ENCODE data around the gene DUSP6.

DUSP6 gene

DNA sequence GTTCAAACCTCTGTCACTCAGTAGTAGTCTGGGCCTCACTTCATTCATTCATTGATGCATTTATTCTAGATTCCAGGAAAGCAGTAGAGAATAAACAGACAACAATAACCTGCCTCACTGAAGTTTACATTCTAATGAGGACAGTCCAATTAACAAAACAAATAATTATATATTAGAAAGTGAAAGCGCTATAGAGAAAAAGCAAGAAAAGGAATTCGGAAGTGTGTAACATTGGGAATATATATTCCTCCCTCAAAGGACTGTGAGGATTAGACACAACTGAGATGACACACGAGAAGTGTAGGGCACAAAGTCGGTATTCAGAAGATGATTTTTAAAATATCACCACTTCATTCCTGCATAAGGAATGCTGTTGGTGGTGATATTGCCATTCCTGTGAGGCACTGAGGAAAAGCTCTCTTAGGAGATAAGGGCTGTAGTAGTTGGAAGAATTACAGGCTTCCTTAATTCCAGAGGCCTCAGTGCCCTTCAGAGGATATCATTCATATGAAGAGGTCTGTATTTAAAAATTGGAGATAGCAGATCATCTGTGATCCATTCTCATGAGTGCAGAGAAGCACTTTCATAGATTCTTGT lies 3.9 kb upstream of the DUSP6 start:
- H3K9me3 ChIP-seq (replicated peaks in 1 of 11) = no peaks in the 10 kb centered on the region
- H3K9ac ChIP-seq = peak overlapping the region in 6 of 11 experiments; percentile 5 to 100 (median 98); a peak in 7 of 22 replicates
- peak overlapping the region in 2 of 10 experiments; percentile 78 to 95; a peak in 3 of 20 replicates for H3K4me3 ChIP-seq
- TF ChIP-seq Cebpa-rat (IDR thresholded peaks at IDR 0.05) = no peak
- no peak overlapping the region; a peak in 1 of 22 replicates for H3K27ac ChIP-seq
- peaks cover 0 to 27% (median 2%) of the 10 kb centered on the region in 11 experiments; a peak in 11 of 22 replicates for H3K36me3 ChIP-seq
- no peaks in the 10 kb centered on the region for H3K27me3 ChIP-seq
- peaks cover 18 to 48% (median 35%) of the 10 kb centered on the region in 10 experiments for H3K4me1 ChIP-seq
- H3K4me2 ChIP-seq = peak overlapping the region; percentile 87 to 97 (median 92)
- peaks cover 9 to 17% (median 10%) of the 10 kb centered on the region in 11 experiments; a peak in 21 of 22 replicates for H4K20me1 ChIP-seq

DNA sequence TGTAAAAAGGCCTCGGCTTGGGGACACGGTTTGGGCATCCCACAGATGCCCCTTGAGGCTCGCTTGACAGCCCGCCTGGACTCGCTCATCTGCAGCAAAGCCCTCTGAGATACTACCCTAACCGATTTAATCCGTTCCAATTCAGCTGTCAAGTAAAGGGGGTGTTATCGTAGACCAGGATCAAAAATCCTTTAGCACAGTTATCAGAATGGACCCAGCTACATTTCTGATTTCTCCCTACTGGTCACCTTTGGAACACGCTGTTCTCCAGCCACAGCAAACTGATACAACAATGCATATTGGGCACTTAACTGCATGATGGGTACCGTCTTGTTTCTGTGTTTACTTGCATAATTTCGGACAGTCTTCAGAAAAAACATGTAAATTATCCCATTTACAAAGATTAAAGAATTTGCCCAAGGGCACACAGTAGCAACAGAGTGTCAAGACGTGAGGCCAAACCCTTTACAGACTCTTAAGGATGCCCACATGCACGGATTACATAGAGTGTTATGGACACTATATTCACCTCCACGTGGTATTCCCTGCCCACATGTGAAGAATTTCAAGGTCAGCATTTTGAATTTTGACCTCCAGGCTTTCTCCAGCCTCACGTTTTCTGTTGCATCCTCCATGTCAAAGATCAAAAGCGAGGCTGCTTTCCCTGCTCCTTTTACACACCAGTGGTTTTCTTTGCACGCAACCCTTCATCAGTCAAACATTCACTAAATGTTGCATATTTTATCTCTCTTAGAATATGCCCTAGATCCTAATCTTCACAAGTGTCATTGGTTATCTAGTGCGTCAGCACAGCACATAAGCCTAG lies 3.2 kb upstream of the DUSP6 start:
- Histone ChIP-seq H4K20me1 (peaks cover 16 to 24% (median 17%) of the 10 kb centered on the region in 11 experiments; a peak in 21 of 22 replicates), H3K36me3 (peaks cover 3 to 34% (median 9%) of the 10 kb centered on the region in 11 experiments; a peak in 20 of 22 replicates), H3K4me2 (peak overlapping the region; percentile 87 to 97 (median 92)), H3K4me3 (peak overlapping the region; percentile 63 to 99 (median 86)), H3K27me3 (no peaks in the 10 kb centered on the region), H3K9me3 (replicated peaks in 1 of 11) (peaks cover 0 to 7% (median 0%) of the 10 kb centered on the region in 11 experiments; a peak in 4 of 22 replicates), H3K9ac (peak overlapping the region; percentile 92 to 100 (median 99)), H3K27ac (peak overlapping the region; percentile 97 to 99 (median 98)), H3K4me1 (peaks cover 18 to 48% (median 35%) of the 10 kb centered on the region in 10 experiments)
- TF ChIP-seq Cebpa-rat (IDR thresholded peaks at IDR 0.05) = no peak

DNA sequence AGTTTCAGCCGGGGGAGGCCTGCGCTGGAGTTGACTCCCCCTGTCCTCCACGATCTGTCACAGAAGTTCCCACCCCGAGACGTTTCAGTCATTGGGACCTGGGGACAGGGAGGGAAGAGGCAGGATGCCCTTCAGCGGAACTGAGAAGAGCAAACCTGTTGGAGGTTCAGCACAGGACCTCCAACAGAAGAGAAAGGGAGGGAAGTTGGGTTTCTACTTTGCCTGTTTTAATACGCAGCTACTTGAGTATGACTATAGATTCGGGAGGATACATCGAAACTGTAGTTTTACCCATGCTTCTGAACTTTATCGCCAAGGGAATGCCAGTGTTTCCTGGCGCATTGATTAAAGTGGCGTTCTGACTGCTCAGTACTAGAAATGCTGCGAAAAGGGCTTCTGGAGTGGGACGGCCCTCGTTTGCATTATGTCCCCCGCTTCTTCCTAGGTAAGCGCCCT lies 2.3 kb upstream of the DUSP6 start:
- peaks cover 18 to 48% (median 35%) of the 10 kb centered on the region in 10 experiments for H3K4me1 ChIP-seq
- peak overlapping the region; percentile 63 to 99 (median 86) for H3K4me3 ChIP-seq
- H4K20me1 ChIP-seq = peaks cover 23 to 32% (median 25%) of the 10 kb centered on the region in 11 experiments; a peak in 21 of 22 replicates
- peak overlapping the region; percentile 97 to 99 (median 98) for H3K27ac ChIP-seq
- H3K9ac ChIP-seq = peak overlapping the region; percentile 92 to 100 (median 99)
- peak overlapping the region; percentile 87 to 97 (median 92) for H3K4me2 ChIP-seq
- H3K27me3 ChIP-seq = no peaks in the 10 kb centered on the region
- TF ChIP-seq Cebpa-rat (IDR thresholded peaks at IDR 0.05) = no peak
- peaks cover 12 to 41% (median 17%) of the 10 kb centered on the region in 11 experiments; a peak in 21 of 22 replicates for H3K36me3 ChIP-seq
- H3K9me3 ChIP-seq (replicated peaks in 1 of 11) = peaks cover 0 to 11% (median 5%) of the 10 kb centered on the region in 11 experiments; a peak in 6 of 22 replicates

- H3K4me3 ChIP-seq = peak overlapping the region; percentile 63 to 99 (median 86)
- no peaks in the 10 kb centered on the region for H3K27me3 ChIP-seq
- H3K4me2 ChIP-seq = peak overlapping the region; percentile 87 to 97 (median 92)
- TF ChIP-seq Cebpa-rat (IDR thresholded peaks at IDR 0.05) = no peak
- H3K9ac ChIP-seq = peak overlapping the region; percentile 92 to 100 (median 99)
- H4K20me1 ChIP-seq = peaks cover 27 to 38% (median 31%) of the 10 kb centered on the region in 11 experiments; a peak in 21 of 22 replicates
- peak overlapping the region; percentile 97 to 99 (median 98) for H3K27ac ChIP-seq
- H3K36me3 ChIP-seq = peaks cover 18 to 41% (median 23%) of the 10 kb centered on the region in 11 experiments
- H3K9me3 ChIP-seq (replicated peaks in 1 of 11) = peaks cover 0 to 17% (median 5%) of the 10 kb centered on the region in 11 experiments; a peak in 6 of 22 replicates
- peaks cover 18 to 53% (median 35%) of the 10 kb centered on the region in 10 experiments for H3K4me1 ChIP-seq
Measured at GRCh38 chr12:89353823-89354611, 1.7 kb upstream of the DUSP6 start.

GRCh38 chr12:89353188-89353822 lies 1.0 kb upstream of the DUSP6 start:
- H3K27me3 ChIP-seq = no peaks in the 10 kb centered on the region
- peak overlapping the region; percentile 63 to 99 (median 86) for H3K4me3 ChIP-seq
- peak overlapping the region; percentile 92 to 100 (median 99) for H3K9ac ChIP-seq
- peak overlapping the region; percentile 87 to 97 (median 92) for H3K4me2 ChIP-seq
- H3K27ac ChIP-seq = peak overlapping the region; percentile 97 to 99 (median 98)
- peaks cover 27 to 45% (median 38%) of the 10 kb centered on the region in 11 experiments; a peak in 21 of 22 replicates for H4K20me1 ChIP-seq
- peaks cover 25 to 41% (median 30%) of the 10 kb centered on the region in 11 experiments for H3K36me3 ChIP-seq
- H3K9me3 ChIP-seq (replicated peaks in 1 of 11) = peaks cover 0 to 18% (median 5%) of the 10 kb centered on the region in 11 experiments; a peak in 6 of 22 replicates
- H3K4me1 ChIP-seq = peaks cover 18 to 60% (median 33%) of the 10 kb centered on the region in 10 experiments
- TF ChIP-seq Cebpa-rat (IDR thresholded peaks at IDR 0.05) = no peak

DNA sequence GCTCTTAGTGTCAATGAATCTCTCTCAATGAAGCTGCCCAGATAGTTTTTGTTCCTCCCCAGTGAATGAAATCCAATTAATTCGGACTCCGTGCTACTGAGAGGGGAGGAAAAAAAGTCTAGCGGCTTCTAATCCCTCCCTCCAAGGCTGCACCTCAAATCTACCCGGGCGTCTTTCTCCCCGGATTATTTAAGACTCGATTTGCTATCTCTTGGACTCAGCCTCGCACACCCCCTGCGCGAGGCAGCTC lies 134 bp downstream of the DUSP6 start:
- H3K9me3 ChIP-seq (replicated peaks in 1 of 11) = peaks cover 0 to 18% (median 5%) of the 10 kb centered on the region in 11 experiments; a peak in 6 of 22 replicates
- peak overlapping the region; percentile 80 to 99 (median 96) for H3K4me3 ChIP-seq
- H3K27me3 ChIP-seq = no peaks in the 10 kb centered on the region
- peak overlapping the region; percentile 97 to 99 (median 98) for H3K27ac ChIP-seq
- H3K4me2 ChIP-seq = peak overlapping the region in 8 of 11 experiments; percentile 29 to 96 (median 65); a peak in 15 of 22 replicates
- peaks cover 35 to 48% (median 42%) of the 10 kb centered on the region in 11 experiments for H3K36me3 ChIP-seq
- peak overlapping the region; percentile 92 to 100 (median 99) for H3K9ac ChIP-seq
- no peak for TF ChIP-seq Cebpa-rat (IDR thresholded peaks at IDR 0.05)
- H3K4me1 ChIP-seq = peaks cover 23 to 66% (median 34%) of the 10 kb centered on the region in 10 experiments
- H4K20me1 ChIP-seq = peaks cover 27 to 46% (median 40%) of the 10 kb centered on the region in 11 experiments; a peak in 21 of 22 replicates

- Histone ChIP-seq H3K36me3 (peaks cover 35 to 52% (median 43%) of the 10 kb centered on the region in 11 experiments), H4K20me1 (peaks cover 27 to 43% (median 40%) of the 10 kb centered on the region in 11 experiments; a peak in 21 of 22 replicates), H3K27ac (peak overlapping the region; percentile 97 to 99 (median 98)), H3K9me3 (replicated peaks in 1 of 11) (peaks cover 0 to 18% (median 5%) of the 10 kb centered on the region in 11 experiments; a peak in 6 of 22 replicates), H3K4me2 (peak overlapping the region in 8 of 11 experiments; percentile 29 to 96 (median 80); a peak in 16 of 22 replicates), H3K4me3 (peak overlapping the region; percentile 80 to 99 (median 96)), H3K27me3 (no peaks in the 10 kb centered on the region), H3K4me1 (peaks cover 26 to 66% (median 34%) of the 10 kb centered on the region in 10 experiments), H3K9ac (peak overlapping the region; percentile 92 to 100 (median 99))
- TF ChIP-seq Cebpa-rat (IDR thresholded peaks at IDR 0.05) = no peak
Measured at GRCh38 chr12:89351489-89352241, 636 bp downstream of the DUSP6 start.
